NCI-H774 (cell line): ENCODE results near the gene GTF3C1.
"Not testable (repeated sequence)": the region's sequence is repeated elsewhere in the genome, so short reads cannot be mapped to it uniquely, and the experiment has no call there.

Experiments
- DNase-seq: peaks from one replicate; lab custom pipeline; 2025; lab: John Stamatoyannopoulos, UW

Gene GTF3C1, protein sequence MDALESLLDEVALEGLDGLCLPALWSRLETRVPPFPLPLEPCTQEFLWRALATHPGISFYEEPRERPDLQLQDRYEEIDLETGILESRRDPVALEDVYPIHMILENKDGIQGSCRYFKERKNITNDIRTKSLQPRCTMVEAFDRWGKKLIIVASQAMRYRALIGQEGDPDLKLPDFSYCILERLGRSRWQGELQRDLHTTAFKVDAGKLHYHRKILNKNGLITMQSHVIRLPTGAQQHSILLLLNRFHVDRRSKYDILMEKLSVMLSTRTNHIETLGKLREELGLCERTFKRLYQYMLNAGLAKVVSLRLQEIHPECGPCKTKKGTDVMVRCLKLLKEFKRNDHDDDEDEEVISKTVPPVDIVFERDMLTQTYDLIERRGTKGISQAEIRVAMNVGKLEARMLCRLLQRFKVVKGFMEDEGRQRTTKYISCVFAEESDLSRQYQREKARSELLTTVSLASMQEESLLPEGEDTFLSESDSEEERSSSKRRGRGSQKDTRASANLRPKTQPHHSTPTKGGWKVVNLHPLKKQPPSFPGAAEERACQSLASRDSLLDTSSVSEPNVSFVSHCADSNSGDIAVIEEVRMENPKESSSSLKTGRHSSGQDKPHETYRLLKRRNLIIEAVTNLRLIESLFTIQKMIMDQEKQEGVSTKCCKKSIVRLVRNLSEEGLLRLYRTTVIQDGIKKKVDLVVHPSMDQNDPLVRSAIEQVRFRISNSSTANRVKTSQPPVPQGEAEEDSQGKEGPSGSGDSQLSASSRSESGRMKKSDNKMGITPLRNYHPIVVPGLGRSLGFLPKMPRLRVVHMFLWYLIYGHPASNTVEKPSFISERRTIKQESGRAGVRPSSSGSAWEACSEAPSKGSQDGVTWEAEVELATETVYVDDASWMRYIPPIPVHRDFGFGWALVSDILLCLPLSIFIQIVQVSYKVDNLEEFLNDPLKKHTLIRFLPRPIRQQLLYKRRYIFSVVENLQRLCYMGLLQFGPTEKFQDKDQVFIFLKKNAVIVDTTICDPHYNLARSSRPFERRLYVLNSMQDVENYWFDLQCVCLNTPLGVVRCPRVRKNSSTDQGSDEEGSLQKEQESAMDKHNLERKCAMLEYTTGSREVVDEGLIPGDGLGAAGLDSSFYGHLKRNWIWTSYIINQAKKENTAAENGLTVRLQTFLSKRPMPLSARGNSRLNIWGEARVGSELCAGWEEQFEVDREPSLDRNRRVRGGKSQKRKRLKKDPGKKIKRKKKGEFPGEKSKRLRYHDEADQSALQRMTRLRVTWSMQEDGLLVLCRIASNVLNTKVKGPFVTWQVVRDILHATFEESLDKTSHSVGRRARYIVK (N-terminal part only)

GRCh38 chr16:27549746-27550581 is at the start of gene GTF3C1, which contains the start of gene KATNIP:
Gene GTF3C1, minus strand, starts transcription at chr16:27549913. Its CDS starts 23 bp downstream, at chr16:27549890.
Gene KATNIP, plus strand, starts transcription at chr16:27550144. Its CDS starts 27 bp downstream, at chr16:27550171.
- peak; percentile 97 for DNase-seq

DNA sequence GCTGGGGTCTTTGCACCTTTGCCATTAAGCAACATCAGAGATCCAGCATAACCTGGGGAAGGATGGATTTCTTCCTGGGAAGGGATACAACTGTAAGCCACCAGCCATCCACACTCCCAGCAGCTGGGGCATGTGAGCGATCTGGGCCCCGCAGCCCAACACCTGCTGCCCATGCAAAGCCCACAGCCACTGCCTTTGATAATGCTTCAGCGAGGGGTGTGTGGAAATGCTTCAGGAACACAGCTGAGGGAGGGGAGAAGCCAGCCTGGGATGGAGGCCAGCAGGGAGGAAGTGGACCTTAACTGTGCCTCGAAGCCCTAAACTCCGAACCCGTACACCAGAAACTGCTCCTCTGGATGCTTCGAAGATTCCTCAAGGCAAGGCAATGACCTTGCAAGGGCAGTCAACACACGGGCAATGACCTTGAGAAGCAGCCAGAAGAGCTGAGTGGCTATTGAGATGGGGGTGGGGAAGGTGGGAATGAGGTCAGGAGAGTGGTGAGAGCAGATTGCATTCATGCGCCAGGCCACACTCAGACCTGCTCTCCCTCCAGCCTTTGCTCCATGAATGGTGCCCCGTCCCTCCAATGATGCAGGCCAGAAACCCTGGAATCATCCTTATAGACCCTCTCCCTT is 49.3 kb upstream of the GTF3C1 start:
- DNase-seq: no peak

- DNase-seq: no peak
These were observed 48.5 kb upstream of the GTF3C1 start for GRCh38 chr16:27598220-27598619.

DNA sequence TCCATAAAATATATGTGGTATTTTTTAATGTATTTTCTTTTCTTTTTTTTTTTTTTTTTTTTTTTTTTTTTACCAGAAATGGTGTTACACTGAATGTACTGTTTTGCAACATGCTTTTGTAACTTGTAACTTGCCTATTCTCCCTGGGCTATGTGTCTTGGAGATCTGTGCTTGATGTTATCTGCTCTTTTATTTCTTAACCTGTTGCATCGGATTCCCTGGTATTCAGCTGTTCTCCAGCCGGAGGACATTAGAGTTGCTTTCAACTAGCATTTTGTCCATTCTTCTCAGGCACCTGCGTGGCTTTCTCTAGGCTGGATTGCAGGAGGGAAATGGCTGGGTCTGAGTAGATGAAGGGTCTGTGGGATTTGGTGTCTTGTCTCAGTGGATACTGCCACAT is 47.6 kb upstream of the GTF3C1 start:
- DNase-seq: no peak

DNA sequence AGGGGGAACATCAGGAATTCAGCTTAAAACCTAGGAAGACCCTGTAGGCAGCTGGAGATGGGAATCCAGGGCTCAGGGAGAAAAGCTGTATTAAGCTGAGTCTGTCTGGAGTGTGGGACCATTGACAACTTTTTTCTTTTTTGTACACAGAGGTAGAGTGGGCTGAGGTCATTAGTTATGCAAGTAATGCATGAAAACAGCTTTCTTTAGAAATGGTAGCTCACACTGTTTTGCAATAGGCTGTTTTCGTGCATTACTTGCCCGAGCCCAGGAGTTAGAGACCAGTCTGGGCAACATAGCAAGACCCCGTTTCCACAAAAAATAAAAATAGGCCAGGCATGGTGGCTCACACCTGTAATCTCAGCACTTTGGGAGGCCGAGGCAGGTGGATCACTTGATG is 46.7 kb upstream of the GTF3C1 start:
- DNase-seq: no peak

DNA sequence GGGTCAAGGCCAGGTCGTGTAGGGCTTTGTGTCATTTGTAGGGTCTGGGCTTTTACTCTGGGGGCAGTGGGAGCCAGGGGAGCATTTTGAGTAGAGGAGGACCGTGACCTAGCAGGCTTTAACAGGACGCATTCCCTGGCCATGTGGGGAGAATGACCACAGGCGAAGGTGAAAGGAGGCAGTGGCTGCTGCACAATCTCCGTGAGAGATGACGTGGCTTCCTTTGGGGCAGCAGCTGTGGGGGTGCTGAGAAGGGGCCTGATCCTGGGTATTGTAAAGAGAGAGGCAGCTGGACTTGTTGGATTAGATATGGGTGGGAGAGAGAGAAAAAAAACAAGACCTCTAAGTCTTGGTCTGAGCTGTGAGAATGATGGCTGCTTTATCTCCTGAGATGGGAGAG is 46.3 kb upstream of the GTF3C1 start:
- no peak for DNase-seq

GRCh38 chr16:27595475-27595874 is 45.8 kb upstream of the GTF3C1 start:
- no peak for DNase-seq

GRCh38 chr16:27591837-27592236 is 42.1 kb upstream of the GTF3C1 start:
- no peak for DNase-seq

DNA sequence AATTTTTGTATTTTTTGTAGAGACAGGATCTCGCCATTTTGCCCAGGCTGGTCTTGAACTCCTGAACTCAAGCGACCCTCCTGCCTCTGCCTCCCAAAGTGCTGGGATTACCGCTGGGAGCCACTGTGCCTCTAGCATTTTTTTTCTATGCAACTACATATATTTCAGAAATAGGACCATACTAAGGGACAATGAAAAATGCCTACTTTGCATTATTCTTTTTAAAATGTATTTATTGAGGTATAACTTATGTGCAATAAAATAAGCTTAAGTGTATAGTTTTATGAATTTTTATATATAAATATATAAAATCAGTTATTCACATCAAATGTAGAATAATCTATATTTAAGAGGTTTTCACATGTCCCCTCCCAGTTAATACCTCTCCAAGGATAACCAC is 38.3 kb upstream of the GTF3C1 start:
- DNase-seq: no peak

GRCh38 chr16:27586711-27587110 is 37.0 kb upstream of the GTF3C1 start:
- DNase-seq: no peak

DNA sequence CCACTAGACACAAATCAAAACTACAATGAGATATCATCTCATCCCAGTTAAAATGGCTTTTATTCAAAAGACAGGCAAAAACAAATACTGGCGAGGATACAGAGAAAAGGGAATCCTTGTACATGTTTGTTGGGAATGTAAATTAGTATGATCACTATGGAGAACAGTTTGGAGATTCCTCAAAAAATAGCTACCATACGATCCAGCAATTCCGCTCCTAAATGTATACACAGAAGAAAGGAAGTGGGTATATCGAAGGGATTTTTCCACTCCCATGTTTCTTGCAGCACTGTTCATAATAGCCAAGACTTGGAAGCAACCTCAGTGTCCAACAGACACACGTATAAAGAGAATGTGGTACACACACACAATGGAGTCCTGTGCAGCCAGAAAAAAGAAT is 35.5 kb upstream of the GTF3C1 start:
- DNase-seq: no peak

DNA sequence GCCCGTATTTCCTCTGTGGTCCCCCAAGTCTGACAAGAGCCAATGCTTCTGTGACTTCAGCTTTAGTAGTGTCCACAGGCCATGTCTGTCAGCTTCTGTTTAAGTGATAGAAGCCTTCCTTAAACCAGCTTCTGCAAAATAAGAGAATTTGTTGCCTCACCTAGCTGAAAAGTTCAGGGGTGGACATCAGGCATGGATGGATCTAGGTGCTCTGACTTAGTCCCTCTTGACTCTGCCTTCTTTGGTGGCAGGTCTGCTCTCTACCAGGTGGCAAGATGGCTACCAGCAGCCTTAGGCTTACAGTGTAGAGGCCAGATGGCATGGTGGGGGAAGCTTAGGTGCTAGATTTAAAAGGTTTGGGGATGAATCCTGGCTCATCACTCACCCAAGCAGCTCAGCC is 33.9 kb upstream of the GTF3C1 start:
- no peak for DNase-seq

GRCh38 chr16:27582883-27583282 is 33.2 kb upstream of the GTF3C1 start:
- DNase-seq: no peak

GRCh38 chr16:27579087-27579980 is 29.6 kb upstream of the GTF3C1 start:
- no peak for DNase-seq

GRCh38 chr16:27576729-27577128 is 27.0 kb upstream of the GTF3C1 start:
- no peak for DNase-seq

DNA sequence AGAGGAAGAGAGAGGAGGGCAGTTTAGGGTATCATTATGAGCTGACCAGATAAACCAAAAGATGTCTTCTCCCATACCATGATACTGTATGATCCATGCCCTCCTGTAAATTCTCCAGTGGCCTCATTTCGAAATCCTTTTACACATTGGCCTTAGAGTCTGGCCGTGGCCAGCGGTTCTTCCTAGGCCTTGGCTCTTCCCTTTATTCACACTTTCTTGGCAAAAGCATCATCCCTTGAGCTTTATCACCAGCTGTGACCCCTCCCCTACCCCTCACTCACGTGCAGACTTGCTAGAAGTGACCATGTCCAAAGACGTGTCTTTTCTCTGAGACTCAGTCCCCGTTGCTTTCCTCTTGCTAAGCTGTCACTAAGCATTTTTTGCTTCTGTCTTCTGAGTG is 23.0 kb upstream of the GTF3C1 start:
- DNase-seq: no peak

DNA sequence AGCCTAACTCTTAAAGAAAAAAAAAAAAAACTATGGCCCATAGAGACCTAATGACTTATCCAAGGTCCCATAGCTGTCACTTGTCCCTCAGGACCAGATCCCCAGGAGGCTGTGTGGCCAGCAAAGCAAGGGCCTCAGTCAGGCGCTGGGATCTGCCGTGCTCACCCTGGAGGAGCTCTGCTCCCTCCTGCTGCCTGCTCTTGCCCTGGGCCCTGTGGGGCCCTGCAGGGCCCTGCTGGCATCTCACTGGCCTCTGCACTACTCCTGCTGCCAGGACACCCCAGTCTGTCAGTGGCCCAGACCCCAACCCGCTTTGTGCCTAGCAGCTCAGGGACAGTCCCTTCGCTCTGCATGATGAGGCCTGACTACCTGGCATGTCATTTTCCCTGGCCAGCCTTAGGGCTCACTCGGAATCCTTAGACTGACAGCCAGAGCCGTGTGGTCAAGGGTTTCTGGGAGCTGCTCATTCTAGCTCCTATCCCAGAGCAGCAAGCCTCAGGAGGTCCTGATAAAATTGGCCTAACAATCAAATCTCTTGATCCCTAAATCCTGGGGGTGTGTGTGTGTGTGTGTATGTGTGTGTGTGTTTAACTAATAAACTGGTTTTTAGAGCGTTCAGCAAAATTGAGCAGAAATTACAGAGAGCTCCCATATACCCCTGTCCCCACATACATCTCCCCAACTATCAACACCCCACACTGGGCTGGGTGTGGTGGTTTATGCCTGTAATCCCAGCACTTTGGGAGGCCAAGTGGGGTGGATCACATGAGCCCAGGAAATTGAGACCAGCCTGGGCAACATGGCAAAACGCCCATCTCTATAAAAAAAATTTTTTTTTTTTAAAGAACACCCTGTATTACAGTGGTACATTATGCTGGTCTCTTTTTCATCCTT is 22.0 kb upstream of the GTF3C1 start:
- no peak for DNase-seq

GRCh38 chr16:27570986-27571385 is 21.3 kb upstream of the GTF3C1 start:
- not testable (repeated sequence) for DNase-seq

DNA sequence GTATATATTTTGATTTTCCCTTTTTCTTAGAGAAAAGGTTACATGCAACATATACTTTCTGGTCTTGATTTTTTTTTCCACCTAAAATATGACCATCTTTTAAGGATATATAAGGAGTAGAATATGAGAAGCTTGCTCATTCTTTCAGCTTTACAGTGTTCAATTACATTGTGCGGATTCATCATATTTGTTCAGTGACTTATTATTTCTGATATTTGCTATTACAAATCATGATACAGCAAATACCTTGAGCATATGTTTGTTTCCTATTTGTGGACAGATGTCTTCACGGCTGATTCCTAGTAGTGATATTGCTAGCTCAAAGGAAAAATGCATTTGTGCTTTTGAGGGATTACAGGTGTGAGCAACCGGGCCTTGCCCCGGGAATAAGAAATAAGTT is 18.4 kb upstream of the GTF3C1 start:
- no peak for DNase-seq
